ENCODE data around the gene SLC22A4.

SLC22A4 gene

GRCh38 chr5:132277256-132277655 lies 16.9 kb upstream of the SLC22A4 start:
- DNase-seq = no peak

GRCh38 chr5:132277971-132278853 lies 16.0 kb upstream of the SLC22A4 start:
- no peak for DNase-seq

GRCh38 chr5:132279801-132280200 lies 14.4 kb upstream of the SLC22A4 start:
- no peak for DNase-seq

GRCh38 chr5:132280371-132281240 lies 13.6 kb upstream of the SLC22A4 start:
- DNase-seq = no peak

GRCh38 chr5:132281856-132282614 lies 12.2 kb upstream of the SLC22A4 start:
- DNase-seq = no peak

- no peak for DNase-seq
Observed at GRCh38 chr5:132283423-132284043, 10.7 kb upstream of the SLC22A4 start.

- no peak for DNase-seq
Observed at GRCh38 chr5:132289097-132289496, 5.1 kb upstream of the SLC22A4 start.

GRCh38 chr5:132291026-132291425 lies 3.2 kb upstream of the SLC22A4 start:
- DNase-seq = no peak

GRCh38 chr5:132293066-132293991 lies 865 bp upstream of the SLC22A4 start:
- DNase-seq = peak; percentile 65

GRCh38 chr5:132294728-132295504 lies 722 bp downstream of the SLC22A4 start:
- no peak for DNase-seq

- no peak for DNase-seq
Observed at GRCh38 chr5:132295505-132296411, 1.6 kb downstream of the SLC22A4 start.

GRCh38 chr5:132296412-132297016 lies 2.3 kb downstream of the SLC22A4 start:
- no peak for DNase-seq

GRCh38 chr5:132297211-132297940 lies 3.2 kb downstream of the SLC22A4 start:
- DNase-seq = no peak

GRCh38 chr5:132298298-132299212 lies 4.4 kb downstream of the SLC22A4 start:
- no peak for DNase-seq

- no peak for DNase-seq
Observed at GRCh38 chr5:132299917-132300316, 5.7 kb downstream of the SLC22A4 start.

- DNase-seq = no peak
Observed at GRCh38 chr5:132300577-132301343, 6.6 kb downstream of the SLC22A4 start.
